IMR-90 (cell line): Measurements from ENCODE around the gene ADARB2.

Source experiments
- POLR2A ChIP-seq: IDR thresholded peaks from 2 replicates; pipeline ENCODE4 v1.6.1; 2012; ENCODE audit warnings: mild to moderate bottlenecking, low read depth, low read length
- RFX5 ChIP-seq: IDR thresholded peaks from 2 replicates; pipeline ENCODE4 v1.8.0; 2012; ENCODE audit warnings: low read depth, mild to moderate bottlenecking, low read length, moderate library complexity
- TF ChIP-seq, protein P1 (sequence below): conservative IDR thresholded peaks from 2 replicates; pipeline ENCODE4 v1.5.1; 2012; ENCODE audit warnings: mild to moderate bottlenecking, low read depth, low read length, improper control_type of control experiment

DNA sequence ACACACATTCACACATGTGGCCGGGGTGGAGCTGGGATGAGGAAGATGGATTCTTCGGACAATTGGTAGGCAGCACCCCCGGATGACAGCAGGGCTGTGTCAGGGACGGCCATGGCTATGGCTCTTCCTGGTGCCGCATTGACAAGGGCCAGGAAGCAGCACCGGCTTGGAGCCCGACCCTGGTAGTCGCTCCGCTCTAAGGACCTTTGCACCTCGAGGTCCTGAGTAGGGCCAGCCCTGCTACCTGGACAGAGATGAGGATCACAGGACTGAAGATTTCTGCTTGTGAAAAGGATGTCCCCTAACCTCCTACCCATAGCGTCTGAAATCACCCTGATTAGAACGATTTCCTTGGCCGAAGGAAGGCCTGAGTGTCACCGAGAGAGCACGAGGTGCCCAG, 134.1 kb downstream of the ADARB2 start:
- TF ChIP-seq, protein P1, sequence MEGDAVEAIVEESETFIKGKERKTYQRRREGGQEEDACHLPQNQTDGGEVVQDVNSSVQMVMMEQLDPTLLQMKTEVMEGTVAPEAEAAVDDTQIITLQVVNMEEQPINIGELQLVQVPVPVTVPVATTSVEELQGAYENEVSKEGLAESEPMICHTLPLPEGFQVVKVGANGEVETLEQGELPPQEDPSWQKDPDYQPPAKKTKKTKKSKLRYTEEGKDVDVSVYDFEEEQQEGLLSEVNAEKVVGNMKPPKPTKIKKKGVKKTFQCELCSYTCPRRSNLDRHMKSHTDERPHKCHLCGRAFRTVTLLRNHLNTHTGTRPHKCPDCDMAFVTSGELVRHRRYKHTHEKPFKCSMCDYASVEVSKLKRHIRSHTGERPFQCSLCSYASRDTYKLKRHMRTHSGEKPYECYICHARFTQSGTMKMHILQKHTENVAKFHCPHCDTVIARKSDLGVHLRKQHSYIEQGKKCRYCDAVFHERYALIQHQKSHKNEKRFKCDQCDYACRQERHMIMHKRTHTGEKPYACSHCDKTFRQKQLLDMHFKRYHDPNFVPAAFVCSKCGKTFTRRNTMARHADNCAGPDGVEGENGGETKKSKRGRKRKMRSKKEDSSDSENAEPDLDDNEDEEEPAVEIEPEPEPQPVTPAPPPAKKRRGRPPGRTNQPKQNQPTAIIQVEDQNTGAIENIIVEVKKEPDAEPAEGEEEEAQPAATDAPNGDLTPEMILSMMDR: no peak
- no peak for TF ChIP-seq RFX5
- TF ChIP-seq POLR2A: no peak
